ENCODE measurements around the gene IMPG1.

Gene IMPG1

GRCh38 chr6:75940564-75940963 is 131.9 kb downstream of the IMPG1 start:
- Histone ChIP-seq H3K4me3 (replicated peaks; ENCODE audit: insufficient read depth, low read length) (no peak overlapping the region), H3K27me3 (ENCODE audit: insufficient read depth, poor library complexity, severe bottlenecking) (no peaks in the 10 kb centered on the region), H3K27ac (replicated peaks) (no peak overlapping the region)
- no peak for DNase-seq (ENCODE audit: low read depth in 1 of 2, low spot score in 1 of 2)
- no peak for TF ChIP-seq SPI1 (IDR thresholded peaks at IDR 0.05; ENCODE audit: borderline replicate concordance, low read depth)

GRCh38 chr6:75937846-75938245 is 134.6 kb downstream of the IMPG1 start:
- Histone ChIP-seq H3K27me3 (ENCODE audit: insufficient read depth, poor library complexity, severe bottlenecking) (no peaks in the 10 kb centered on the region), H3K4me3 (replicated peaks; ENCODE audit: insufficient read depth, low read length) (no peak overlapping the region), H3K27ac (replicated peaks) (no peak overlapping the region)
- TF ChIP-seq SPI1 (IDR thresholded peaks at IDR 0.05; ENCODE audit: borderline replicate concordance, low read depth), result no peak
- TF ChIP-seq, protein P1, sequence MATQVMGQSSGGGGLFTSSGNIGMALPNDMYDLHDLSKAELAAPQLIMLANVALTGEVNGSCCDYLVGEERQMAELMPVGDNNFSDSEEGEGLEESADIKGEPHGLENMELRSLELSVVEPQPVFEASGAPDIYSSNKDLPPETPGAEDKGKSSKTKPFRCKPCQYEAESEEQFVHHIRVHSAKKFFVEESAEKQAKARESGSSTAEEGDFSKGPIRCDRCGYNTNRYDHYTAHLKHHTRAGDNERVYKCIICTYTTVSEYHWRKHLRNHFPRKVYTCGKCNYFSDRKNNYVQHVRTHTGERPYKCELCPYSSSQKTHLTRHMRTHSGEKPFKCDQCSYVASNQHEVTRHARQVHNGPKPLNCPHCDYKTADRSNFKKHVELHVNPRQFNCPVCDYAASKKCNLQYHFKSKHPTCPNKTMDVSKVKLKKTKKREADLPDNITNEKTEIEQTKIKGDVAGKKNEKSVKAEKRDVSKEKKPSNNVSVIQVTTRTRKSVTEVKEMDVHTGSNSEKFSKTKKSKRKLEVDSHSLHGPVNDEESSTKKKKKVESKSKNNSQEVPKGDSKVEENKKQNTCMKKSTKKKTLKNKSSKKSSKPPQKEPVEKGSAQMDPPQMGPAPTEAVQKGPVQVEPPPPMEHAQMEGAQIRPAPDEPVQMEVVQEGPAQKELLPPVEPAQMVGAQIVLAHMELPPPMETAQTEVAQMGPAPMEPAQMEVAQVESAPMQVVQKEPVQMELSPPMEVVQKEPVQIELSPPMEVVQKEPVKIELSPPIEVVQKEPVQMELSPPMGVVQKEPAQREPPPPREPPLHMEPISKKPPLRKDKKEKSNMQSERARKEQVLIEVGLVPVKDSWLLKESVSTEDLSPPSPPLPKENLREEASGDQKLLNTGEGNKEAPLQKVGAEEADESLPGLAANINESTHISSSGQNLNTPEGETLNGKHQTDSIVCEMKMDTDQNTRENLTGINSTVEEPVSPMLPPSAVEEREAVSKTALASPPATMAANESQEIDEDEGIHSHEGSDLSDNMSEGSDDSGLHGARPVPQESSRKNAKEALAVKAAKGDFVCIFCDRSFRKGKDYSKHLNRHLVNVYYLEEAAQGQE (IDR thresholded peaks at IDR 0.05; ENCODE audit: insufficient replicate concordance, low read depth), result no peak
- no peak for TF ChIP-seq GABPA (IDR thresholded peaks at IDR 0.05; ENCODE audit: low read depth)
- TF ChIP-seq POLR2AphosphoS5 (IDR thresholded peaks at IDR 0.05; ENCODE audit: low read depth), result no peak
- TF ChIP-seq CTCF (IDR thresholded peaks at IDR 0.05; ENCODE audit: insufficient read depth, low read length), result no peak
- DNase-seq (ENCODE audit: low read depth in 1 of 2, low spot score in 1 of 2), result no peak

DNA sequence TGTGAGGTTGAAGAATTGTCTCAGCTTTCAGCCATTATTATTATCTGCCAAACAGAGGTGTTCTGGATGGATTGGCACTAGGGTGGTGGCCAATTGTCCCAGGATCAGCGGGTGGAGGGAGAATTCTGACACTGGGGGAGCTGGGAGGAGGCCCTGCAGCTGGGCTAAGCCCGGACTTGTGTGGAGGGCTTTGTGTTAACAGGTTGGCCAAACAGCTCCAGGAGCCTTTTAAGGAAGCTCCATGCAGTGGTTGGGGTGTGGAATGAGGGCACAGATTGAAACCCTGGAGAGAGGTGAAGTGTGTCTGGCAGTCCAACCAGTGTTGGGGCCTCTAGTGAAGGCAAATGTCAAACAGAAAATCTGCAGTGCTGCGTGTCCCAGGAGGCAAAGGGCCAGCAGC is 135.8 kb downstream of the IMPG1 start:
- no peak overlapping the region for H3K27ac ChIP-seq (replicated peaks)
- no peaks in the 10 kb centered on the region for H3K27me3 ChIP-seq (ENCODE audit: insufficient read depth, poor library complexity, severe bottlenecking)
- no peak overlapping the region for H3K4me3 ChIP-seq (replicated peaks; ENCODE audit: insufficient read depth, low read length)
- DNase-seq (ENCODE audit: low read depth in 1 of 2, low spot score in 1 of 2), result no peak
- TF ChIP-seq SPI1 (IDR thresholded peaks at IDR 0.05; ENCODE audit: borderline replicate concordance, low read depth), result no peak
- no peak for TF ChIP-seq POLR2AphosphoS5 (IDR thresholded peaks at IDR 0.05; ENCODE audit: low read depth)
- TF ChIP-seq CTCF (IDR thresholded peaks at IDR 0.05; ENCODE audit: insufficient read depth, low read length), result no peak

DNA sequence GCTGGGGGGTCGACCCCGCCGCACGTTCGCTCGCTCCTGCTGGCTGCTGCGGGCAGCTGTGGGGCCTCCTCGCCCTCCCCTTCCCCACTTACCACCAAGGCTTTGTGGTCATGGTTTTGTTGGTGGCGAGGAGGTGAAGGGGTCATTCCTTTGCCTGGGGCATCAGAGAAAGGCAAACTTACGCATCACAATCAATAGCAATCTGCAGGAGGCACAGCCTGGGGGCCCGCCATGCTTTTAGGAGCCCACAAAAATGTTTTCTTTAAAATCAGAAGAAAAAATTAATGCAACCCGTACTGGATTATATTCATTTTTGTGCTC is 137.0 kb downstream of the IMPG1 start:
- TF ChIP-seq SPI1 (IDR thresholded peaks at IDR 0.05; ENCODE audit: borderline replicate concordance, low read depth), result no peak
- TF ChIP-seq CTCF (IDR thresholded peaks at IDR 0.05; ENCODE audit: insufficient read depth, low read length), result no peak
- TF ChIP-seq, protein P1 (IDR thresholded peaks at IDR 0.05; ENCODE audit: insufficient replicate concordance, low read depth), result no peak
- no peak for TF ChIP-seq POLR2AphosphoS5 (IDR thresholded peaks at IDR 0.05; ENCODE audit: low read depth)
- TF ChIP-seq GABPA (IDR thresholded peaks at IDR 0.05; ENCODE audit: low read depth), result no peak
- Histone ChIP-seq H3K27ac (replicated peaks) (no peak overlapping the region), H3K4me3 (replicated peaks; ENCODE audit: insufficient read depth, low read length) (no peak overlapping the region), H3K27me3 (ENCODE audit: insufficient read depth, poor library complexity, severe bottlenecking) (no peaks in the 10 kb centered on the region)
- DNase-seq (ENCODE audit: low read depth in 1 of 2, low spot score in 1 of 2), result no peak

Data from HL-60 (cell line).